GM12873 (cell line): Measurements from ENCODE around the gene CDC42EP5.
A peak's percentile ranks its signal among the peaks of the same experiment; 100 is the strongest.

ENCODE experiments used
- TF ChIP-seq, protein P1 (sequence below): IDR thresholded peaks from 2 replicates; pipeline ENCODE4 v1.5.1; 2012; ENCODE audit warnings: low read depth, mild to moderate bottlenecking, moderate library complexity, low read length, control low read depth; ENCODE audit not compliant: insufficient read depth; ENCODE audit errors: missing control alignments

The CDC42EP5 gene

DNA sequence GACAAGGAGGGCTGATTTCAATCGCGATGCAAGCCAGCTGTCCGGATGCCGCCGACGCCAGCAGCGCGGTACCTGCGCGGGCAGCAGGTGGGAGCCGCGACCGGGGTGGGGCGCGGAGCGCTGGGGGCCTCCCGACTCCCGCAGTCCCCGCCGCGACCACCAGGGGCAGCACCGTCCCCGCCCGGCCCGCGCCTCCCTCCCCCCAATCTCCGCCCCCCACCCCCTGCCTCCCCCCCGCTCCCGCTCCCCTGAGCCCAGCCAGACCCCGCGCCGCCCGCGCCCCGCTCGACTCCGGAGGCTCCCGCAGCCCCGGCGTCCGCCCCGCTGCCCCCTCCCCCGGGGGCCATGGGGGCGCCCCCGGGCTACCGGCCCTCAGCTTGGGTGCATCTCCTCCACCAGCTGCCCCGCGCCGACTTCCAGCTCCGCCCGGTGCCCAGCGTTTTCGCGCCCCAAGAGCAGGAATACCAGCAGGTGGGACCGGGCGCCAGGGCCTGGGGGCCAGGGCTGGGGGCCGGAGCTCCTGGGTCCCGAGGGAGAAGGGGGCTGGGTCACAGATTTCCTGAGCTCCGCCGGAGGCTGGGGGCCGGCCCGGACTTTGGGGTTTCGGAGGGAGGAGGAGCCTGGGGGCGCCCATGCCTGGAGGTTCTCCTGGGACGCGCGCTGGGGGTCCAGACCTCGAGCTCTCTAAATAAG, 57.7 kb downstream of the CDC42EP5 start, which contains the start of gene TTYH1:
Gene TTYH1, plus strand, starts transcription at position 257 of the 693 bp plus-strand sequence. Its CDS starts 89 bp downstream, at position 346.
- TF ChIP-seq, protein P1, sequence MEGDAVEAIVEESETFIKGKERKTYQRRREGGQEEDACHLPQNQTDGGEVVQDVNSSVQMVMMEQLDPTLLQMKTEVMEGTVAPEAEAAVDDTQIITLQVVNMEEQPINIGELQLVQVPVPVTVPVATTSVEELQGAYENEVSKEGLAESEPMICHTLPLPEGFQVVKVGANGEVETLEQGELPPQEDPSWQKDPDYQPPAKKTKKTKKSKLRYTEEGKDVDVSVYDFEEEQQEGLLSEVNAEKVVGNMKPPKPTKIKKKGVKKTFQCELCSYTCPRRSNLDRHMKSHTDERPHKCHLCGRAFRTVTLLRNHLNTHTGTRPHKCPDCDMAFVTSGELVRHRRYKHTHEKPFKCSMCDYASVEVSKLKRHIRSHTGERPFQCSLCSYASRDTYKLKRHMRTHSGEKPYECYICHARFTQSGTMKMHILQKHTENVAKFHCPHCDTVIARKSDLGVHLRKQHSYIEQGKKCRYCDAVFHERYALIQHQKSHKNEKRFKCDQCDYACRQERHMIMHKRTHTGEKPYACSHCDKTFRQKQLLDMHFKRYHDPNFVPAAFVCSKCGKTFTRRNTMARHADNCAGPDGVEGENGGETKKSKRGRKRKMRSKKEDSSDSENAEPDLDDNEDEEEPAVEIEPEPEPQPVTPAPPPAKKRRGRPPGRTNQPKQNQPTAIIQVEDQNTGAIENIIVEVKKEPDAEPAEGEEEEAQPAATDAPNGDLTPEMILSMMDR, result peak; percentile 43
